K562 (cell line): ENCODE results near the gene OR2A12. TPM values are rescaled to one million over a fixed set of nuclear protein-coding genes. Genes with fewer than 3 reads are reported as not detected.

Experiments
- ATAC-seq: fragments of 200-7000 bp; cut with Tn5 transposase; 3 replicates; pipeline ENCODE4 v1.9.1; 2020; ENCODE audit warnings: moderate library complexity
- BruUV-seq: library from RNA; stranded (reverse); fragments of 400-500 nt; replicated peaks from 2 replicates; lab custom pipeline; 2021; lab: Mats Ljungman, UMichigan
- CTCF ChIA-PET: fragments of 300-600 bp; formaldehyde crosslinking; extraction: SDS; loops from one replicate; lab custom pipeline; 2021; ENCODE audit warnings: low intra/inter-chr PET ratio; lab: Yijun Ruan, JAX
- POLR2A ChIA-PET: fragments of 300-600, 350-650 bp; sonication (Branson Sonifier 250); formaldehyde crosslinking; extraction: SDS; loops from one replicate; lab custom pipeline; 2021; ENCODE audit warnings: antibody characterized with exemption, inconsistent platforms; lab: Yijun Ruan, JAX
- DNase-seq, 4 experiments: peaks; one replicate each; pipeline versions ENCODE4 v3.0.0 to v3.0.0-alpha.2; 2011 to 2018; ENCODE audit warnings: low spot score in 3 of 4, mixed read lengths in 3 of 4; ENCODE audit errors: extremely low read depth in 1 of 4
- FAIRE-seq: peaks from 2 replicates; lab custom pipeline; 2011; peaks lifted over from hg19 to GRCh38; lab: Jason Lieb, UNC
- H2AFZ ChIP-seq: 2 replicates; pipeline ENCODE4 v1.6.0; 2011; ENCODE audit warnings: low read depth, low read length, control low read depth, inconsistent platforms
- H3K27ac ChIP-seq: fragments of 200-600 bp; 3 replicates; pipeline ENCODE4 v1.8.0; 2011; ENCODE audit warnings: low read depth, mild to moderate bottlenecking, control low read depth, inconsistent platforms, low read length, moderate library complexity, mixed read lengths; ENCODE audit errors: extremely low read depth
- H3K27me3 ChIP-seq, 2 experiments: fragments of 300-600 bp in 1 of 2; 2 replicates in 1 of 2; 3 replicates in 1 of 2; pipeline versions ENCODE4 v1.6.0 to v1.8.0; 2011; ENCODE audit warnings: inconsistent platforms in 2 of 2, low read length in 2 of 2, mild to moderate bottlenecking in 1 of 2, mixed read lengths in 1 of 2, moderate library complexity in 1 of 2; ENCODE audit not compliant: control insufficient read depth in 2 of 2, insufficient read depth in 2 of 2
- H3K36me3 ChIP-seq: fragments of 300-600 bp; 3 replicates; pipeline ENCODE4 v1.8.0; 2011; ENCODE audit warnings: mild to moderate bottlenecking, low read length, inconsistent platforms; ENCODE audit not compliant: control insufficient read depth, insufficient read depth
- H3K4me1 ChIP-seq, 2 experiments: fragments of 200-600 bp in 1 of 2; replicated peaks in 1 of 2; 2 replicates in 1 of 2; 3 replicates in 1 of 2; pipeline versions ENCODE4 v1.5.1 to v1.8.0; 2011; ENCODE audit warnings: inconsistent platforms in 2 of 2, low read length in 2 of 2, mild to moderate bottlenecking in 1 of 2, mixed read lengths in 1 of 2, moderate library complexity in 1 of 2; ENCODE audit not compliant: control insufficient read depth in 2 of 2, insufficient read depth in 2 of 2
- H3K4me2 ChIP-seq: 2 replicates; pipeline ENCODE4 v1.6.1; 2011; ENCODE audit warnings: low read length, control low read depth, inconsistent platforms, mixed read lengths; ENCODE audit not compliant: insufficient read depth
- H3K4me3 ChIP-seq: fragments of 200-600 bp; sonication (generic), shearing (Covaris generic); 2 replicates; pipeline ENCODE4 v1.5.1; 2016; ENCODE audit warnings: control low read depth, inconsistent platforms
- H3K79me2 ChIP-seq: fragments of 200-600 bp; 3 replicates; pipeline ENCODE4 v1.8.0; 2011; ENCODE audit warnings: low read length, inconsistent platforms; ENCODE audit not compliant: control insufficient read depth, insufficient read depth
- H3K9ac ChIP-seq, 2 experiments: 2 replicates each; pipeline versions ENCODE4 v1.6.0 to v1.6.1; 2011; ENCODE audit warnings: low read depth in 2 of 2, low read length in 2 of 2, control low read depth in 1 of 2, inconsistent platforms in 1 of 2, mild to moderate bottlenecking in 1 of 2, mixed read lengths in 1 of 2; ENCODE audit not compliant: insufficient read depth in 1 of 2
- H3K9me1 ChIP-seq: one replicate; pipeline ENCODE4 v1.6.0; 2011; ENCODE audit warnings: inconsistent platforms, mild to moderate bottlenecking, low read length, moderate library complexity; ENCODE audit not compliant: control insufficient read depth, insufficient read depth
- H3K9me3 ChIP-seq: replicated peaks from 2 replicates; pipeline ENCODE4 v1.5.1; 2011; ENCODE audit warnings: low read depth, low read length, inconsistent platforms; ENCODE audit not compliant: control insufficient read depth, insufficient read depth
- H4K20me1 ChIP-seq: replicated peaks from 2 replicates; pipeline ENCODE4 v1.6.1; 2011; ENCODE audit warnings: low read length, inconsistent platforms, mixed read lengths; ENCODE audit not compliant: control insufficient read depth, insufficient read depth
- GATA2 ChIP-seq: sonication (generic); formaldehyde crosslinking; IDR thresholded peaks from 2 replicates; pipeline ENCODE4 v1.4.0; 2020; ENCODE audit warnings: mild to moderate bottlenecking, missing genetic modification reagents
- HSF4 ChIP-seq: fragments of 250-450 bp; sonication (Bioruptor Pico); IDR thresholded peaks from 2 replicates; pipeline ENCODE4 v2.1.2; 2022; ENCODE audit warnings: mild to moderate bottlenecking, moderate library complexity, borderline replicate concordance
- NFIC ChIP-seq: fragments of 450-650 bp; IDR thresholded peaks from 2 replicates; pipeline ENCODE4 v1.6.1; 2017; ENCODE audit warnings: mild to moderate bottlenecking, inconsistent platforms
- OTX1 ChIP-seq: fragments of 450-650 bp; formaldehyde crosslinking; IDR thresholded peaks from 2 replicates; pipeline ENCODE4 v1.4.0; 2022; ENCODE audit warnings: mild to moderate bottlenecking
- TCFL5 ChIP-seq: fragments of 250-450 bp; sonication (Bioruptor Pico); conservative IDR thresholded peaks from 2 replicates; pipeline ENCODE4 v1.6.1; 2021; ENCODE audit warnings: mild to moderate bottlenecking, moderate library complexity, matching md5 sums
- WGBS: fragments of 100-300 bp; shearing (Covaris generic); methylation state at CpG from one replicate; pipeline ENCODE4 v1.1.6; 2016; ENCODE audit warnings: low coverage, mixed read lengths; ENCODE audit not compliant: insufficient coverage; ENCODE audit errors: missing lambda C conversion rate; 5-methylcytosine and 5-hydroxymethylcytosine counted together
- in situ Hi-C: fragments of 300-500 bp; cut with MboI; formaldehyde crosslinking; loops from 4 replicates; pipeline ENCODE4 v1.15.0; 2018; ENCODE audit warnings: inconsistent platforms, mixed read lengths
- intact Hi-C: fragments of 100-400 bp; cut with micrococcal nuclease; formaldehyde crosslinking; loops from 2 replicates; pipeline ENCODE4 v1.14.2; 2022
- polyA plus RNA-seq, 8 experiments: library from polyadenylated mRNA; depleted of rRNA in 4 of 8; stranded (reverse) in 5 of 8; unstranded in 3 of 8; fragments of >200 nt; fragmentation: Nextera tagmentation in 2 of 8; fragmentation: Illumina TruSeq in 1 of 8; extraction: Ambion mirVana in 2 of 8; extraction: Trizol in 1 of 8; gene quantifications; 2 replicates each; pipeline versions ENCODE4 v1.2.1 to v1.2.3, GENCODE V29; 2011 to 2014; ENCODE audit warnings: inconsistent platforms in 1 of 8, missing spikeins in 1 of 8
- total RNA-seq, 7 experiments: library from RNA; depleted of rRNA in 6 of 7; stranded (reverse); fragments of >200 nt in 6 of 7; fragmentation: Illumina TruSeq in 2 of 7; extraction: Trizol in 2 of 7; gene quantifications; 2 replicates each; pipeline versions ENCODE4 v1.2.1 to v1.2.3, GENCODE V29; 2011 to 2021; ENCODE audit warnings: low replicate concordance in 1 of 7
- TF ChIP-seq, protein P1 (sequence below), 2 experiments: fragments of 450-650 bp; formaldehyde crosslinking in 1 of 2; IDR thresholded peaks; 2 replicates each; pipeline versions ENCODE4 v1.4.0 to v1.6.1; 2014 to 2020; ENCODE audit warnings: mild to moderate bottlenecking in 2 of 2, borderline replicate concordance in 1 of 2, low read depth in 1 of 2
- TF ChIP-seq, protein P2 (sequence below): fragments of 250-450 bp; sonication (Bioruptor Pico); IDR thresholded peaks from 2 replicates; pipeline ENCODE4 v1.5.0; 2022; ENCODE audit warnings: mild to moderate bottlenecking

The OR2A12 gene
- total and polyA plus RNA-seq, 9 of the 15 experiments (the other 6 are each of a cell fraction or from before 2014, with no cell fraction given): not detected

- TF ChIP-seq, protein P1, sequence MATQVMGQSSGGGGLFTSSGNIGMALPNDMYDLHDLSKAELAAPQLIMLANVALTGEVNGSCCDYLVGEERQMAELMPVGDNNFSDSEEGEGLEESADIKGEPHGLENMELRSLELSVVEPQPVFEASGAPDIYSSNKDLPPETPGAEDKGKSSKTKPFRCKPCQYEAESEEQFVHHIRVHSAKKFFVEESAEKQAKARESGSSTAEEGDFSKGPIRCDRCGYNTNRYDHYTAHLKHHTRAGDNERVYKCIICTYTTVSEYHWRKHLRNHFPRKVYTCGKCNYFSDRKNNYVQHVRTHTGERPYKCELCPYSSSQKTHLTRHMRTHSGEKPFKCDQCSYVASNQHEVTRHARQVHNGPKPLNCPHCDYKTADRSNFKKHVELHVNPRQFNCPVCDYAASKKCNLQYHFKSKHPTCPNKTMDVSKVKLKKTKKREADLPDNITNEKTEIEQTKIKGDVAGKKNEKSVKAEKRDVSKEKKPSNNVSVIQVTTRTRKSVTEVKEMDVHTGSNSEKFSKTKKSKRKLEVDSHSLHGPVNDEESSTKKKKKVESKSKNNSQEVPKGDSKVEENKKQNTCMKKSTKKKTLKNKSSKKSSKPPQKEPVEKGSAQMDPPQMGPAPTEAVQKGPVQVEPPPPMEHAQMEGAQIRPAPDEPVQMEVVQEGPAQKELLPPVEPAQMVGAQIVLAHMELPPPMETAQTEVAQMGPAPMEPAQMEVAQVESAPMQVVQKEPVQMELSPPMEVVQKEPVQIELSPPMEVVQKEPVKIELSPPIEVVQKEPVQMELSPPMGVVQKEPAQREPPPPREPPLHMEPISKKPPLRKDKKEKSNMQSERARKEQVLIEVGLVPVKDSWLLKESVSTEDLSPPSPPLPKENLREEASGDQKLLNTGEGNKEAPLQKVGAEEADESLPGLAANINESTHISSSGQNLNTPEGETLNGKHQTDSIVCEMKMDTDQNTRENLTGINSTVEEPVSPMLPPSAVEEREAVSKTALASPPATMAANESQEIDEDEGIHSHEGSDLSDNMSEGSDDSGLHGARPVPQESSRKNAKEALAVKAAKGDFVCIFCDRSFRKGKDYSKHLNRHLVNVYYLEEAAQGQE (IDR thresholded peaks at IDR 0.05; ENCODE audit: borderline replicate concordance): 0 out of 2 replicates have a peak, but pooled peaks have one; percentile 9
- TF ChIP-seq, protein P1 (CRISPR knock-in tag; IDR thresholded peaks at IDR 0.05; ENCODE audit: low read depth): no peak
Observed at GRCh38 chr7:144063710-144064109, 22.4 kb upstream of the OR2A12 start (continued).

GRCh38 chr7:144069511-144069910, 16.6 kb upstream of the OR2A12 start, which contains the start of gene OR2A25:
Gene OR2A25, plus strand, starts transcription at chr7:144069811. Its CDS starts 4,409 bp downstream, at chr7:144074220.
- intact Hi-C loops (no loop called here), in situ Hi-C loops (no loop called here)
- H3K79me2 ChIP-seq: no peaks in the 10 kb centered on the region
- H3K4me2 ChIP-seq: no peak within 1 kb of the TSS
- H4K20me1 ChIP-seq: no peaks in the 10 kb centered on the region
- H3K4me3 ChIP-seq: no peak within 1 kb of the TSS
- no peak within 1 kb of the TSS for H3K9ac ChIP-seq
- DNase-seq: no peak
- WGBS: 0% methylated on average over 1 of the region's 1 CpG
- no peaks in the 10 kb centered on the region for H3K4me1 ChIP-seq
- H3K9me1 ChIP-seq: no peaks in the 10 kb centered on the region
- FAIRE-seq: no peak
- ChIA-PET POLR2A (interaction anchor here (1.0 kb wide), 1 partner anchor 10 kb away, joined by 3 read pairs; no protein-coding TSS in a partner anchor), CTCF (no interaction called here)
- BruUV-seq: no TSS peak
- H3K9me3 ChIP-seq: no peaks in the 10 kb centered on the region
- no peak for ATAC-seq
- no peaks in the 10 kb centered on the region for H3K27me3 ChIP-seq
- no peak within 1 kb of the TSS for H2AFZ ChIP-seq
- H3K36me3 ChIP-seq: no peaks in the 10 kb centered on the region
- H3K27ac ChIP-seq: no peak within 1 kb of the TSS
- TF ChIP-seq, protein P2, sequence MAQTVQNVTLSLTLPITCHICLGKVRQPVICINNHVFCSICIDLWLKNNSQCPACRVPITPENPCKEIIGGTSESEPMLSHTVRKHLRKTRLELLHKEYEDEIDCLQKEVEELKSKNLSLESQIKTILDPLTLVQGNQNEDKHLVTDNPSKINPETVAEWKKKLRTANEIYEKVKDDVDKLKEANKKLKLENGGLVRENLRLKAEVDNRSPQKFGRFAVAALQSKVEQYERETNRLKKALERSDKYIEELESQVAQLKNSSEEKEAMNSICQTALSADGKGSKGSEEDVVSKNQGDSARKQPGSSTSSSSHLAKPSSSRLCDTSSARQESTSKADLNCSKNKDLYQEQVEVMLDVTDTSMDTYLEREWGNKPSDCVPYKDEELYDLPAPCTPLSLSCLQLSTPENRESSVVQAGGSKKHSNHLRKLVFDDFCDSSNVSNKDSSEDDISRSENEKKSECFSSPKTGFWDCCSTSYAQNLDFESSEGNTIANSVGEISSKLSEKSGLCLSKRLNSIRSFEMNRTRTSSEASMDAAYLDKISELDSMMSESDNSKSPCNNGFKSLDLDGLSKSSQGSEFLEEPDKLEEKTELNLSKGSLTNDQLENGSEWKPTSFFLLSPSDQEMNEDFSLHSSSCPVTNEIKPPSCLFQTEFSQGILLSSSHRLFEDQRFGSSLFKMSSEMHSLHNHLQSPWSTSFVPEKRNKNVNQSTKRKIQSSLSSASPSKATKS (CRISPR knock-in tag): no peak
- TF ChIP-seq NFIC (no peak), OTX1 (CRISPR knock-in tag) (no peak), TCFL5 (no peak), GATA2 (CRISPR knock-in tag) (no peak), HSF4 (no peak)
